ENCODE measurements around the gene FSTL4.

DNA sequence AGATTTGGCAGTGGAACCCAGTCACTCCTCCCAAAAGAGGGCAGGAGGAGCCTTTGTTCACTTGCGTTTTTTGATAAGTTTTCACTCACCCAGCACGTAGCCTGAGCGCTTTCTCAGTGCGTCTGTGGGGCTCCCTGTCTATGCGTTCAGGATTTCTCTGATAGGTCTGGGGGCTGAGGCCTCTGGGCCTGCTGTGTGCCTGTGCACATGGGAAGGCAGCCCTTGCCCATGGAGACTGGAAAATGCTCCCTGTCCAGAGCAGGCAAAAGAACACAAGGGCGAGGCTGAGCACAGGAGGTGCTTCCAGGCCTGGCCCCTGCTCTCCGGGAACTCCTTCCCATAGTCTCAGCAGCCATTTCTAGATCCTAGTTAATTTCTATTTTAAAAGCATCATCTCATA lies 249.9 kb downstream of the FSTL4 start:
- TF ChIP-seq EP300 (IDR thresholded peaks at IDR 0.05): no peak
- TF ChIP-seq, protein P1, sequence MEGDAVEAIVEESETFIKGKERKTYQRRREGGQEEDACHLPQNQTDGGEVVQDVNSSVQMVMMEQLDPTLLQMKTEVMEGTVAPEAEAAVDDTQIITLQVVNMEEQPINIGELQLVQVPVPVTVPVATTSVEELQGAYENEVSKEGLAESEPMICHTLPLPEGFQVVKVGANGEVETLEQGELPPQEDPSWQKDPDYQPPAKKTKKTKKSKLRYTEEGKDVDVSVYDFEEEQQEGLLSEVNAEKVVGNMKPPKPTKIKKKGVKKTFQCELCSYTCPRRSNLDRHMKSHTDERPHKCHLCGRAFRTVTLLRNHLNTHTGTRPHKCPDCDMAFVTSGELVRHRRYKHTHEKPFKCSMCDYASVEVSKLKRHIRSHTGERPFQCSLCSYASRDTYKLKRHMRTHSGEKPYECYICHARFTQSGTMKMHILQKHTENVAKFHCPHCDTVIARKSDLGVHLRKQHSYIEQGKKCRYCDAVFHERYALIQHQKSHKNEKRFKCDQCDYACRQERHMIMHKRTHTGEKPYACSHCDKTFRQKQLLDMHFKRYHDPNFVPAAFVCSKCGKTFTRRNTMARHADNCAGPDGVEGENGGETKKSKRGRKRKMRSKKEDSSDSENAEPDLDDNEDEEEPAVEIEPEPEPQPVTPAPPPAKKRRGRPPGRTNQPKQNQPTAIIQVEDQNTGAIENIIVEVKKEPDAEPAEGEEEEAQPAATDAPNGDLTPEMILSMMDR (IDR thresholded peaks at IDR 0.05): no peak
- no peak for TF ChIP-seq POLR2AphosphoS5 (IDR thresholded peaks at IDR 0.05)

Measured in upper lobe of left lung (tissue), 4 donors.